ENCODE data around the gene MEGF8. TPM values are rescaled to one million over a fixed set of nuclear protein-coding genes. Genes with fewer than 3 reads are reported as not detected.

The MEGF8 gene
- total RNA-seq, result 11.6 TPM

- DNase-seq, result peak; percentile 99
Measured at GRCh38 chr19:42325308-42325895, at the start of gene MEGF8. Gene MEGF8, plus strand, starts transcription at chr19:42325635. Its CDS starts 609 bp downstream, at chr19:42326244.

GRCh38 chr19:42276284-42276683 lies 49.2 kb upstream of the MEGF8 start:
- no peak for DNase-seq

- no peak for DNase-seq
Measured at GRCh38 chr19:42276821-42277220, 48.6 kb upstream of the MEGF8 start.

GRCh38 chr19:42277821-42278451 lies 47.5 kb upstream of the MEGF8 start:
- no peak for DNase-seq

- no peak for DNase-seq
Measured at GRCh38 chr19:42278452-42279154, 46.8 kb upstream of the MEGF8 start.

- DNase-seq, result no peak
Measured at GRCh38 chr19:42279155-42279901, 46.1 kb upstream of the MEGF8 start.

- peak; percentile 95 for DNase-seq
Measured at GRCh38 chr19:42279902-42280814, 45.3 kb upstream of the MEGF8 start.

- no peak for DNase-seq
Measured at GRCh38 chr19:42280815-42281145, 44.7 kb upstream of the MEGF8 start.

- peak; percentile 58 for DNase-seq
Measured at GRCh38 chr19:42281146-42281826, 44.1 kb upstream of the MEGF8 start.

- peak; percentile 79 for DNase-seq
Measured at GRCh38 chr19:42281827-42282762, 43.3 kb upstream of the MEGF8 start.

GRCh38 chr19:42282819-42283187 lies 42.6 kb upstream of the MEGF8 start:
- DNase-seq, result no peak

GRCh38 chr19:42283188-42284065 lies 42.0 kb upstream of the MEGF8 start:
- peak; percentile 92 for DNase-seq

GRCh38 chr19:42284066-42284501 lies 41.4 kb upstream of the MEGF8 start:
- peak; percentile 62 for DNase-seq

- DNase-seq, result peak; percentile 66
Measured at GRCh38 chr19:42284591-42285341, 40.7 kb upstream of the MEGF8 start.

GRCh38 chr19:42285541-42285941 lies 39.9 kb upstream of the MEGF8 start:
- no peak for DNase-seq

GRCh38 chr19:42285988-42286348 lies 39.5 kb upstream of the MEGF8 start:
- no peak for DNase-seq

- no peak for DNase-seq
Measured at GRCh38 chr19:42286349-42287016, 39.0 kb upstream of the MEGF8 start.
